ENCODE data around the gene PLCH2.

Gene PLCH2

GRCh38 chr1:2501041-2501819 lies 25.1 kb downstream of the PLCH2 start:
- no peak for DNase-seq

- DNase-seq = no peak
Observed at GRCh38 chr1:2501820-2502119, 25.7 kb downstream of the PLCH2 start.

- no peak for DNase-seq
Observed at GRCh38 chr1:2502210-2502609, 26.1 kb downstream of the PLCH2 start.

- no peak for DNase-seq
Observed at GRCh38 chr1:2502661-2503553, 26.8 kb downstream of the PLCH2 start.

- no peak for DNase-seq
Observed at GRCh38 chr1:2503554-2504224, 27.6 kb downstream of the PLCH2 start.

- DNase-seq = no peak
Observed at GRCh38 chr1:2504225-2504948, 28.3 kb downstream of the PLCH2 start.

- no peak for DNase-seq
Observed at GRCh38 chr1:2504949-2505272, 28.8 kb downstream of the PLCH2 start.

GRCh38 chr1:2505461-2505994 lies 29.4 kb downstream of the PLCH2 start:
- no peak for DNase-seq

- no peak for DNase-seq
Observed at GRCh38 chr1:2506007-2506860, 30.1 kb downstream of the PLCH2 start.

- DNase-seq = no peak
Observed at GRCh38 chr1:2506901-2507565, 30.9 kb downstream of the PLCH2 start.

GRCh38 chr1:2507744-2508155 lies 31.7 kb downstream of the PLCH2 start:
- no peak for DNase-seq

GRCh38 chr1:2508180-2508579 lies 32.1 kb downstream of the PLCH2 start:
- no peak for DNase-seq

- no peak for DNase-seq
Observed at GRCh38 chr1:2508751-2509150, 32.7 kb downstream of the PLCH2 start.

- DNase-seq = no peak
Observed at GRCh38 chr1:2509589-2509988, 33.5 kb downstream of the PLCH2 start.

- DNase-seq = no peak
Observed at GRCh38 chr1:2510366-2511155, 34.5 kb downstream of the PLCH2 start.

GRCh38 chr1:2512862-2513421 lies 36.9 kb downstream of the PLCH2 start:
- DNase-seq = no peak

GRCh38 chr1:2513939-2514652 lies 38.0 kb downstream of the PLCH2 start:
- no peak for DNase-seq

- no peak for DNase-seq
Observed at GRCh38 chr1:2514863-2515762, 39.0 kb downstream of the PLCH2 start.

GRCh38 chr1:2515763-2516080 lies 39.6 kb downstream of the PLCH2 start:
- no peak for DNase-seq

Data from NCI-H82 (cell line).